PC-3 (cell line): ENCODE results near the gene SLX1A. TPM values are rescaled to one million over a fixed set of nuclear protein-coding genes. Genes with fewer than 3 reads are reported as not detected.
"Not testable (repeated sequence)": the region's sequence is repeated elsewhere in the genome, so short reads cannot be mapped to it uniquely, and the experiment has no call there.

Source experiments
- ATAC-seq: fragments of 200-7000 bp; cut with Tn5 transposase; 2 replicates; pipeline ENCODE4 v1.9.1; 2020; ENCODE audit warnings: mild to moderate bottlenecking, moderate library complexity
- BruUV-seq: library from RNA; stranded (reverse); fragments of 400-500 nt; replicated peaks from 2 replicates; lab custom pipeline; 2021; lab: Mats Ljungman, UMichigan
- CTCF ChIA-PET: fragments of 300-600 bp; sonication (Branson Sonifier 250); formaldehyde crosslinking; loops from one replicate; lab custom pipeline; 2022; ENCODE audit warnings: antibody characterized with exemption; lab: Charles Lee
- POLR2A ChIA-PET: fragments of 300-600 bp; sonication (Branson Sonifier 250); formaldehyde crosslinking; loops from one replicate; lab custom pipeline; 2022; ENCODE audit warnings: antibody characterized with exemption; ENCODE audit not compliant: unreplicated experiment; lab: Charles Lee
- DNase-seq: peaks from one replicate; pipeline ENCODE4 v3.0.0-alpha.2; 2015
- H2AFZ ChIP-seq: fragments of 300-600 bp; sonication (generic); 2 replicates; pipeline ENCODE4 v1.6.0; 2016; ENCODE audit warnings: antibody characterized with exemption, low read length
- H3F3A ChIP-seq: fragments of 300-600 bp; sonication (generic); one replicate; pipeline ENCODE4 v1.6.0; 2017; ENCODE audit warnings: antibody characterized with exemption, low read length, control low read depth, mild to moderate bottlenecking; ENCODE audit not compliant: unreplicated experiment
- H3K27ac ChIP-seq: fragments of 300-600 bp; sonication (generic); 2 replicates; pipeline ENCODE4 v1.5.1; 2016; ENCODE audit warnings: mild to moderate bottlenecking, low read length
- H3K27me3 ChIP-seq: fragments of 300-600 bp; sonication (generic); 2 replicates; pipeline ENCODE4 v1.6.1; 2016; ENCODE audit warnings: low read length, mixed read lengths
- H3K36me3 ChIP-seq: fragments of 300-600 bp; sonication (generic); 2 replicates; pipeline ENCODE4 v1.6.1; 2016; ENCODE audit warnings: low read depth, mixed run types, low read length, mixed read lengths
- H3K4me1 ChIP-seq: fragments of 300-600 bp; sonication (generic); 2 replicates; pipeline ENCODE4 v1.5.1; 2016; ENCODE audit warnings: low read length; ENCODE audit not compliant: insufficient read depth
- H3K4me2 ChIP-seq: fragments of 300-600 bp; sonication (generic); 2 replicates; pipeline ENCODE4 v1.6.0; 2016; ENCODE audit warnings: low read length
- H3K4me3 ChIP-seq: fragments of 300-600 bp; sonication (generic); 2 replicates; pipeline ENCODE4 v1.5.1; 2016; ENCODE audit warnings: mild to moderate bottlenecking, low read length, mixed read lengths
- H3K79me2 ChIP-seq: fragments of 300-600 bp; sonication (generic); 2 replicates; pipeline ENCODE4 v1.6.1; 2017; ENCODE audit warnings: low read length, mixed read lengths
- H3K9ac ChIP-seq: fragments of 300-600 bp; sonication (generic); 2 replicates; pipeline ENCODE4 v1.6.0; 2016; ENCODE audit warnings: mild to moderate bottlenecking, low read length
- H3K9me2 ChIP-seq: fragments of 300-600 bp; sonication (generic); replicated peaks from 2 replicates; pipeline ENCODE4 v1.6.1; 2016; ENCODE audit warnings: mixed run types, low read length, mixed read lengths
- H3K9me3 ChIP-seq: fragments of 300-600 bp; sonication (generic); 2 replicates; pipeline ENCODE4 v1.6.1; 2016; ENCODE audit warnings: low read length, mixed read lengths
- H4K20me1 ChIP-seq: fragments of 300-600 bp; sonication (generic); 2 replicates; pipeline ENCODE4 v1.6.1; 2016; ENCODE audit warnings: low read length, mixed read lengths
- intact Hi-C: fragments of 100-400 bp; cut with micrococcal nuclease; formaldehyde crosslinking; loops from 2 replicates; pipeline ENCODE4 v1.9.0; 2023
- total RNA-seq: library from RNA; depleted of rRNA; stranded (reverse); fragments of >200 nt; gene quantifications from 2 replicates; pipeline ENCODE4 v1.2.3, GENCODE V29; 2014; rRNA removed

The SLX1A gene
- total RNA-seq, 1 experiment from 2014 or later = 91.9 TPM

GRCh38 chr16:30209032-30209431 lies 15.4 kb downstream of the SLX1A start:
- BruUV-seq, H3K79me2 ChIP-seq, H3K9me2 ChIP-seq, CTCF ChIA-PET, H3K9me3 ChIP-seq, POLR2A ChIA-PET, H3K27ac ChIP-seq, intact Hi-C loops, H3K4me2 ChIP-seq, H3K27me3 ChIP-seq, H3K9ac ChIP-seq, H4K20me1 ChIP-seq, H2AFZ ChIP-seq, H3K36me3 ChIP-seq, DNase-seq, H3F3A ChIP-seq, H3K4me1 ChIP-seq, H3K4me3 ChIP-seq: not testable (repeated sequence)
- peak; percentile 28 for ATAC-seq

- H3K4me1 ChIP-seq, H3F3A ChIP-seq, H3K4me2 ChIP-seq, H3K9ac ChIP-seq, H3K9me3 ChIP-seq, intact Hi-C loops, ATAC-seq, H4K20me1 ChIP-seq, CTCF ChIA-PET, H3K36me3 ChIP-seq, BruUV-seq, DNase-seq, H3K27me3 ChIP-seq, H3K79me2 ChIP-seq, POLR2A ChIA-PET, H3K27ac ChIP-seq, H2AFZ ChIP-seq, H3K9me2 ChIP-seq, H3K4me3 ChIP-seq: not testable (repeated sequence)
Measured at GRCh38 chr16:30211414-30211813, 17.7 kb downstream of the SLX1A start.

GRCh38 chr16:30217082-30217481 lies 23.4 kb downstream of the SLX1A start:
- BruUV-seq, intact Hi-C loops: not testable (repeated sequence)

More at GRCh38 chr16:30217082-30217481, 23.4 kb downstream of the SLX1A start:
- CTCF ChIA-PET, H3K4me1 ChIP-seq, H3K36me3 ChIP-seq, H3K9ac ChIP-seq, H3F3A ChIP-seq, H3K27me3 ChIP-seq, ATAC-seq, H3K9me2 ChIP-seq, H3K4me3 ChIP-seq, H3K4me2 ChIP-seq, H3K27ac ChIP-seq, H4K20me1 ChIP-seq, H3K9me3 ChIP-seq, DNase-seq, POLR2A ChIA-PET, H3K79me2 ChIP-seq, H2AFZ ChIP-seq: not testable (repeated sequence)

Other genes with a start within 250 kb of the SLX1A start
- 53.0 and 60.9 TPM in 2 replicates for gene TMEM219, start 231.8 kb upstream of the SLX1A start, total RNA-seq
- 34.1 and 47.4 TPM in 2 replicates for gene TAOK2, start 220.0 kb upstream of the SLX1A start, total RNA-seq
- gene HIRIP3, start 198.3 kb upstream of the SLX1A start, total RNA-seq = 18.4 and 26.8 TPM in 2 replicates
- gene INO80E, start 197.6 kb upstream of the SLX1A start, total RNA-seq = 60.6 and 70.3 TPM in 2 replicates
- 4.6 and 5.2 TPM in 2 replicates for gene DOC2A, start 182.8 kb upstream of the SLX1A start, total RNA-seq
- gene C16orf92, start 170.7 kb upstream of the SLX1A start, total RNA-seq = not detected in 2 replicates
- 0.29 and 0.47 TPM in 2 replicates for gene TLCD3B, start 162.6 kb upstream of the SLX1A start, total RNA-seq
- 1,859 and 2,048 TPM in 2 replicates for gene ALDOA, start 128.1 kb upstream of the SLX1A start, total RNA-seq
- gene PPP4C, start 117.9 kb upstream of the SLX1A start, total RNA-seq = 116 and 117 TPM in 2 replicates
- gene TBX6, start 102.0 kb upstream of the SLX1A start, total RNA-seq = 0.86 and 1.1 TPM in 2 replicates
- gene YPEL3, start 97.7 kb upstream of the SLX1A start, total RNA-seq = 5.1 and 7.7 TPM in 2 replicates
- gene GDPD3, start 80.3 kb upstream of the SLX1A start, total RNA-seq = 2.2 and 3.4 TPM in 2 replicates
- 31.4 and 34.4 TPM in 2 replicates for gene MAPK3, start 70.7 kb upstream of the SLX1A start, total RNA-seq
- 8.4 and 10.3 TPM in 2 replicates for gene CORO1A, start 10.3 kb upstream of the SLX1A start, total RNA-seq
- gene BOLA2B, start 209 bp upstream of the SLX1A start, total RNA-seq = 143 and 162 TPM in 2 replicates
- 8.5 and 14.6 TPM in 2 replicates for gene SULT1A3, start 5.4 kb downstream of the SLX1A start, total RNA-seq
- 0.29 and 4.3 TPM in 2 replicates for gene NPIPB13, start 54.6 kb downstream of the SLX1A start, total RNA-seq
- 30.0 and 43.3 TPM in 2 replicates for gene CD2BP2, start 161.4 kb downstream of the SLX1A start, total RNA-seq
- gene TBC1D10B, start 176.6 kb downstream of the SLX1A start, total RNA-seq = 36.0 and 52.4 TPM in 2 replicates
- gene MYL11, start 180.9 kb downstream of the SLX1A start, total RNA-seq = not detected in 2 replicates
- 0.55 TPM in 1 of 2 replicates, not detected in the other for gene SEPTIN1, start 188.7 kb downstream of the SLX1A start, total RNA-seq
- 8.9 and 14.2 TPM in 2 replicates for gene ZNF48, start 201.5 kb downstream of the SLX1A start, total RNA-seq
- gene ZNF771, start 213.7 kb downstream of the SLX1A start, total RNA-seq = 3.6 and 4.3 TPM in 2 replicates
- 63.1 and 64.1 TPM in 2 replicates for gene DCTPP1, start 236.2 kb downstream of the SLX1A start, total RNA-seq